ENCODE measurements around the gene GTF3C6. TPM values are rescaled to one million over a fixed set of nuclear protein-coding genes. Genes with fewer than 3 reads are reported as not detected.

The GTF3C6 gene
- total and polyA plus RNA-seq, 2 of the 13 experiments (the other 11 are each of a cell fraction or from before 2014, with no cell fraction given), result 21.6 to 160 TPM

GRCh38 chr6:110930781-110931180 lies 27.7 kb upstream of the GTF3C6 start:
- Histone ChIP-seq H3K36me3 (replicated peaks in 1 of 2; ENCODE audit: control insufficient read depth in 1 of 2, insufficient read depth in 2 of 2, low read length in 2 of 2) (no peaks in the 10 kb centered on the region), H3K9me3 (ENCODE audit: low read length) (no peaks in the 10 kb centered on the region), H3K4me3 (replicated peaks in 1 of 3; ENCODE audit: insufficient read depth in 1 of 3, low read depth in 2 of 3, low read length in 3 of 3) (no peak overlapping the region), H3K9ac (ENCODE audit: insufficient read depth, low read depth, low read length) (no peak overlapping the region), H2AFZ (ENCODE audit: low read length) (no peak overlapping the region), H4K20me1 (ENCODE audit: insufficient read depth, low read length) (no peaks in the 10 kb centered on the region), H3K79me2 (ENCODE audit: insufficient read depth, low read length) (no peaks in the 10 kb centered on the region), H3K4me1 (ENCODE audit: insufficient read depth, low read length) (peaks cover 6% of the 10 kb centered on the region; the same call in 1 of the 2 replicates), H3K27me3 (ENCODE audit: control insufficient read depth in 1 of 2, insufficient read depth in 2 of 2, low read length in 2 of 2) (no peaks in the 10 kb centered on the region; a peak in 1 of 5 replicates), H3K4me2 (ENCODE audit: low read depth, low read length) (no peak overlapping the region), H3K27ac (ENCODE audit: extremely low read length, insufficient read depth, low read length) (no peak overlapping the region)
- in situ Hi-C loops (cut with HindIII; ENCODE audit: extremely low pct_ligation_motif_present, low pct_unique_long_range_greater_than_20kb), result no loop called here
- CTCF ChIA-PET (ENCODE audit: low intra/inter-chr PET ratio, low total read pairs), result no interaction called here
- POLR2A ChIA-PET, result no interaction called here
- peak; percentile 7 for DNase-seq (ENCODE audit: low spot score)
- intact Hi-C loops (cut with micrococcal nuclease; ENCODE audit: unreplicated experiment), result no loop called here
- BruUV-seq (replicated peaks), result no TSS peak
- 33% methylated on average over 3 of the region's 3 CpGs for WGBS (ENCODE audit: low lambda C conversion rate)
- FAIRE-seq, result no peak
- no peak for ATAC-seq
- TF ChIP-seq BRCA1 (CRISPR knock-in tag; IDR thresholded peaks at IDR 0.05) (no peak), ZNF503 (CRISPR knock-in tag; IDR thresholded peaks at IDR 0.05) (no peak), NCOA5 (CRISPR knock-in tag; IDR thresholded peaks at IDR 0.05) (no peak), SOX13 (IDR thresholded peaks at IDR 0.05) (peak; percentile 45; the same call in 1 of the 2 replicates), SOX13 (CRISPR knock-in tag; conservative IDR thresholded peaks at IDR 0.05 in 1 of 2, IDR thresholded peaks at IDR 0.05 in 1 of 2) (peak in 1 of 2 experiments; percentile 81; a peak in 2 of 4 replicates), MTA1 (CRISPR knock-in tag; IDR thresholded peaks at IDR 0.05; ENCODE audit: borderline replicate concordance) (no peak), ZNF768 (CRISPR knock-in tag; IDR thresholded peaks at IDR 0.05) (no peak), ISX (CRISPR knock-in tag; conservative IDR thresholded peaks at IDR 0.05) (no peak), SOX5 (CRISPR knock-in tag; IDR thresholded peaks at IDR 0.05; ENCODE audit: borderline replicate concordance) (peak; percentile 54; the same call in 1 of the 2 replicates), MXD4 (CRISPR knock-in tag; IDR thresholded peaks at IDR 0.05) (no peak), THAP7 (CRISPR knock-in tag; IDR thresholded peaks at IDR 0.05) (no peak), MXD1 (CRISPR knock-in tag; IDR thresholded peaks at IDR 0.05) (no peak), SCMH1 (CRISPR knock-in tag; IDR thresholded peaks at IDR 0.05; ENCODE audit: borderline replicate concordance) (no peak), ZNF572 (CRISPR knock-in tag; IDR thresholded peaks at IDR 0.05) (no peak), BRF2 (CRISPR knock-in tag; IDR thresholded peaks at IDR 0.05) (no peak), BHLHE40 (IDR thresholded peaks at IDR 0.05; ENCODE audit: low read length) (no peak), RBM39 (IDR thresholded peaks at IDR 0.05; ENCODE audit: low read depth, low read length, poor library complexity, severe bottlenecking) (no peak), SOX6 (IDR thresholded peaks at IDR 0.05) (no peak), SOX6 (CRISPR knock-in tag; IDR thresholded peaks at IDR 0.05) (peak; percentile 24; the same call in 1 of the 2 replicates), NFKB2 (CRISPR knock-in tag; IDR thresholded peaks at IDR 0.05; ENCODE audit: borderline replicate concordance) (no peak), LRRFIP1 (CRISPR knock-in tag; conservative IDR thresholded peaks at IDR 0.05) (no peak)
